HG03025 (cell line): ENCODE results near the gene DISP2.

ENCODE experiments used
- ATAC-seq: cut with Tn5 transposase; IDR thresholded peaks from one replicate; pipeline ENCODE4 v1.9.1; 2021; ENCODE audit warnings: mild to moderate bottlenecking, moderate library complexity; ENCODE audit not compliant: unreplicated experiment, low FRiP score

The DISP2 gene

DNA sequence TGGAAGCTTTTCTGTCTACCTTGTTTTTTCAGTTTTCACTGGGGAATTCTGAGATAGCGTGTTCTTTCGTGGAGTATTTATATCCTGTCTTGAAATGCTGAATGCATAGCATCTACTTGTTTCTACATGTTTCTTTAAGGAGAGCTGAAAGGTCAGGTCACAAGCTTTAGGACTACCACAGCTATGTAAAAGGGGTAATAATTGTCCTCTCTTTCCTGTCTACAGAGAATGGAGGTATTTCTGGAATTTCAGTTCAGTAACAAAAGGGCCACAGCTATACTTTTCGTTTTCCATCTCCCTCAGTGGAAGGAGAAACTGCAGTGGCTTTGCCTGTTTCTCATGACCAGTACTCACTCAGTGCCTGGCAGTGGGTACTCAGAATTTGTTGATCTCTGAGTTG, 29.8 kb upstream of the DISP2 start:
- ATAC-seq: no peak

- no peak for ATAC-seq
Observed at GRCh38 chr15:40328751-40329150, 29.3 kb upstream of the DISP2 start.

- ATAC-seq: no peak
Observed at GRCh38 chr15:40329804-40330203, 28.2 kb upstream of the DISP2 start.

DNA sequence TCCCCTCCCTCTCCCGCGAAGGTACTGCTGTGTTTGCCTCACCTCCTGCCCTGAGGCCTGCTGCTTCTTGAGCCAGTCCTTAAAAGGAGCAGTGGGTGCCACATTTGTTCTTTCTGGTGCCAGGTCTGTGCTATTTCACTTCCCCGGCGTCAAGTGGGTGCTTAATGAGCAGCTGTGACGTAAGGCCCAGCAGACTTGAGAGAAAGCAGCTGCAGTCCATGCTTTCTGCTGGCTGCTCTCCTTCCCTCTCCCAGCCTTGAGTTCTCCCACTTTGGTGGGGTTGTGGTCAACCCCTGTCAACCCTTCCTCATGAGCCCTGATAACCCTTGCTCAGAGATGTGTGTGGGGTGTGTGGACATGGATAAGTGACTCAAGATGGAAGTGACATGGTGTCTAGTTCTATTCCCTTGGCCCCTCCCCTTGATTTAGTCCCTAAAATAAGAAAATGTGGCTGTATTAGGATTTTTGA, 27.6 kb upstream of the DISP2 start:
- ATAC-seq: no peak

DNA sequence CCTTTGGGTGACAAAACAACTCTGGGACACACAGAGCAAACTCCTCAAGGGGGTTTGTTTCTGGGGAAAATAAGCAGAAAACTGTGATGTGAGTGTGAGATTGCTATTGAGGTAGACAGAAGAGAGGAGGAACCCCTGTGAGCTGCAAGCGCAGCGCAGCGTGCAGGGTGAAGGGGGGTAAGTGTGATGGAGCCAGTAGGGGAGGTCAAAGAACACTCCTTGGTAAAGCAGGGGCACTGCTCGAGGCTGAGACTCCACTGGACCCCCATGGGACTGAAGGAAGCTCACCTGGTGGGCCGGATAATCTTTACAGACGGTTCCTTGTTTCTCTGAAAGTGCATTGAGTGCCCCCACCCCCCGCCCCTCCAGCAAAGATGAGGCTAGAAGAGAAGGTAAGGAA, 27.0 kb upstream of the DISP2 start:
- no peak for ATAC-seq

GRCh38 chr15:40331637-40332036, 26.4 kb upstream of the DISP2 start:
- ATAC-seq: no peak

- ATAC-seq: no peak
Observed at GRCh38 chr15:40332113-40332781, 25.8 kb upstream of the DISP2 start.

- no peak for ATAC-seq
Observed at GRCh38 chr15:40333922-40334492, 24.0 kb upstream of the DISP2 start.

DNA sequence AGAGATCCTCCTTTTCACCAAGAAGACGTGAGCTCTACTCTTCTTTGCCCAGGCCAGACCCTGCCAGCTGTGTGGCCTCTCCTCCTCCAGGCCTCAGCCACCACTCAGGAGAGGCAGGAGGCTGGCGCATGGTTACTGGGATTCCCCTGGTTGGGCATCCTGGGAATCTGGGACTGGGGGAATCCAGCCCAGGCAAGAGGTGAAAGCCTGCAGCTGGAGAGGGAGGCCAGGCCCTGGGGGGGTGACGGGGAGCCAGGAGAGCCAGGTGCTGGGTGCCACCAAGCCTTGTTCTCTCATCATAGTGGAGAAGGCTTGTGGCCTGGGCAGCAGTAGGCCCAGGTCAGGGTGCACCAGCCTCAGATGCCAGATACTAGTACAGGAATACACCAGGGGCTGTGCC, 23.5 kb upstream of the DISP2 start:
- ATAC-seq: no peak

DNA sequence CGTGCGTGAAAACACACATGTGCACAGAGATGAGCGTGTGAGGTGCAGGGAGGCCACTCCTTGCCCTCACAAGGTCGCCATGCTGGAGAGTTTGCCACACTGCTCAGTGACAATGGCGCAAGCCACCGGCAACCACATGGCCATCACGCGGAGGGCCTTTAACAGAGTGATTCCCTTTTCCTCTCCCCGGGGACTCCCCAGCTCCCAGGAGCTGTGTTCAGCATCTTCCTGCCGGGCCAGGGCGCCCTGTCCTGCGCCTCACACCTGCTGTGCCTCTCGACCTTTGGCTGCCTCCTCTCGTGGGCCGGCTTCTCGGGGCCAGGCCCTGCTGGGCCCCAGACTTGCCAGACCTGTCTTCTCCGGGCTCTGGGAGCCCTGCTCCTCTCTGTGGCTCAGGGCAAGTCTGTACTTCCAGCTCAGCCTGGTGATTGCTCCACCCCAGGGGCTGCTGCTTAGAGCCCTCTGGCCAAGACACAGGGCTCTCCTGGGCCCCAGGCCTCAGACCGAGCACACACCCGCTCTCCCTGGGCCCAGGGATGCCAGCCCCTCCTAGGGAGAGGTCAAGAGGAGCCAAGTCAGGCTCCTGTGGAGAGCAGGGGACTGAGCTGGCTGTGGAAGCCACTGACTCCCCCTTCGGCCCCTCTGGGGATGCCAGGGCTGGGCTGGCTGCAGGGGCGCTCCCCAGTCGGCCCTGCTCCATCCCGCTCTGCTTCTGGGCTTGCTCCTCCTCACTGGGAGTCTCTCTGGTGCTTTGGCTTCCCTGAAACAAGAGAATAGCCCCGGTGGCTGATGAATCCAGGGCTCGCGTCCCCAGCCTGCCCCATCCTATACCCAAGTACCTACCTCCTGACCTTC, 22.9 kb upstream of the DISP2 start:
- no peak for ATAC-seq

DNA sequence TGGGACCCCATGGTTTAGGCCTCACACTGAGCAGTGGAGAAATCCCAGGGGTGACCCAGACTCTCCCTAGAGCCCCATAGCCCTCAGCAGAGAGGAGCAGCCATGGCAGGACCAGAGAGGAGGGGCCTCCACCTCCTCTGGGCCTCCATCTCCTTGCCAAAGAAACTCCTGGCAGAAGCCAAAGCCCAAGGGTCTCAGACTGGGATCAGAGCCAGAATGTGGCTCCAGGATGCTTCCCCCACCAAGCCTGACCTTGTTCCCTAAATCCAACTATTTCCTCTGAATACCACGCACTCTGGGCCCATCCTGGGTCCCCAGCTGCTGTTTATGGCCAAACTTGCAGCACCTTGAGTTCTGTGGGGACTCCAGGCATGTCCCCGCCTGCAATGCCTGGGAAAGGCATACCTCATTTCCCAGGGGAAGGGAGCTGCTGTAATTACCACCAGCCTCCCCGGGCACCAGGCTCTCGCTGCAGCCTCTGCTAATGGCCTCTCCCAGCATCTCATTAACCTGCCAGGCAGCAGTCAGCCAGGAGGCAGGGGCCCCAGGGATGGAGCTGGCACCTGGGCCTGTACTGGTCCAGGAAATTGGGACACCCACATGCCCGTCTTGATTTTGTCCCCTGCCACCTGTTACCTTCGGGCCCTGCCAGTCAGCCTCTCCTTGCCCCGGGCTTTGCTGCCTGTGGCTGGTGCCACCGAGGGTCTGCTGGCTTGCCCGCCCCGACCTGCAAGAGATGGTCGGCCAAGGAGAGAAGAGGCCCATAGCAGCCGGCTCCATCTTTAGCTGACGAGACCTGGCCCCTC, 21.9 kb upstream of the DISP2 start:
- ATAC-seq: no peak

- ATAC-seq: no peak
Observed at GRCh38 chr15:40336744-40337122, 21.3 kb upstream of the DISP2 start.

GRCh38 chr15:40337597-40337996, 20.4 kb upstream of the DISP2 start:
- no peak for ATAC-seq

GRCh38 chr15:40338041-40338657, 19.9 kb upstream of the DISP2 start:
- no peak for ATAC-seq

GRCh38 chr15:40338921-40339620, 18.9 kb upstream of the DISP2 start:
- no peak for ATAC-seq

DNA sequence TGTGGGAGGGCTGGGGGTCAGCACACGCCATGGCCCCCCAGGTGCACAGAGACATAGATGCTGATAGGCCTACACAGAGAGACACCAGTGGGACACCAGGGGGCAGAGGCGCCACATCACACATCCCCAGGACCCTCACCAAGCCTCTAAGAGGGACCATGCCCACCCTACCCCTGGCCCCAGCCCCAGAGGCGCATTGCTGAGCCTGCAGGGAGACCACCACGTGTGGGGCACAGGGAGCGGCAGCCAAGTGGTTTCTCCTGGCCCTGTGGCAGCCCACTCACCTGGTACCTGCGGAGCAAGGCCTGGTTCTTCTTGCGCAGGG, 18.4 kb upstream of the DISP2 start:
- ATAC-seq: no peak

GRCh38 chr15:40340038-40340739, 17.8 kb upstream of the DISP2 start:
- ATAC-seq: no peak

- ATAC-seq: no peak
Observed at GRCh38 chr15:40340740-40341400, 17.1 kb upstream of the DISP2 start, which contains the start of gene CCDC9B. Gene CCDC9B (minus strand): TSS chr15:40340939. CDS start chr15:40340819, 120 bp downstream.
